Thoracic aorta (tissue), 2 donors: Measurements from ENCODE around the gene ENPP3. TPM values are rescaled to one million over a fixed set of nuclear protein-coding genes. Genes with fewer than 3 reads are reported as not detected.

Source experiments
- ATAC-seq: fragments of 150-250 bp; one replicate; pipeline ENCODE4 v1.8.0; 2017; ENCODE audit warnings: low read depth; ENCODE audit not compliant: insufficient number of reproducible peaks, low FRiP score
- DNase-seq: peaks from one replicate; pipeline ENCODE4 v3.0.0-alpha.2; 2020; ENCODE audit warnings: low spot score
- H3K27ac ChIP-seq, 2 donors: fragments of 200-600 bp; sonication (generic); 1 replicate in 1 of 2; 2 replicates in 1 of 2; pipeline ENCODE4 v1.5.1; 2016; ENCODE audit warnings: mild to moderate bottlenecking in 2 of 2, moderate library complexity in 2 of 2
- H3K27me3 ChIP-seq: fragments of 200-600 bp; sonication (generic); replicated peaks from 2 replicates; pipeline ENCODE4 v1.6.0; 2016; ENCODE audit warnings: mild to moderate bottlenecking; ENCODE audit not compliant: insufficient read depth
- H3K36me3 ChIP-seq: fragments of 200-600 bp; sonication (generic); one replicate; pipeline ENCODE4 v1.5.1; 2016
- H3K4me1 ChIP-seq, 2 donors: fragments of 200-600 bp; sonication (generic); 1 replicate in 1 of 2; 2 replicates in 1 of 2; pipeline versions ENCODE4 v1.5.1 to v1.6.0; 2016; ENCODE audit warnings: low read depth in 2 of 2, mild to moderate bottlenecking in 1 of 2; ENCODE audit not compliant: control insufficient read depth in 1 of 2
- H3K4me3 ChIP-seq: fragments of 200-600 bp; sonication (generic); 2 replicates; pipeline ENCODE4 v1.5.1; 2016; ENCODE audit warnings: mild to moderate bottlenecking
- H3K9me3 ChIP-seq: fragments of 200-600 bp; sonication (generic); 2 replicates; pipeline ENCODE4 v1.5.1; 2016
- total RNA-seq, 2 donors: library from RNA; depleted of rRNA; stranded (reverse); fragments of >200 nt; gene quantifications; one replicate each; pipeline versions ENCODE4 v1.1.0 to v1.2.3, GENCODE V29; 2016
- TF ChIP-seq, protein P1 (sequence below): fragments of 200-600 bp; sonication (generic); IDR thresholded peaks from one replicate; pipeline ENCODE4 v1.5.1; 2019; ENCODE audit warnings: antibody characterized with exemption

The ENPP3 gene
- total RNA-seq, 2 donors from 2014 or later, result 0.49 to 0.54 TPM

DNA sequence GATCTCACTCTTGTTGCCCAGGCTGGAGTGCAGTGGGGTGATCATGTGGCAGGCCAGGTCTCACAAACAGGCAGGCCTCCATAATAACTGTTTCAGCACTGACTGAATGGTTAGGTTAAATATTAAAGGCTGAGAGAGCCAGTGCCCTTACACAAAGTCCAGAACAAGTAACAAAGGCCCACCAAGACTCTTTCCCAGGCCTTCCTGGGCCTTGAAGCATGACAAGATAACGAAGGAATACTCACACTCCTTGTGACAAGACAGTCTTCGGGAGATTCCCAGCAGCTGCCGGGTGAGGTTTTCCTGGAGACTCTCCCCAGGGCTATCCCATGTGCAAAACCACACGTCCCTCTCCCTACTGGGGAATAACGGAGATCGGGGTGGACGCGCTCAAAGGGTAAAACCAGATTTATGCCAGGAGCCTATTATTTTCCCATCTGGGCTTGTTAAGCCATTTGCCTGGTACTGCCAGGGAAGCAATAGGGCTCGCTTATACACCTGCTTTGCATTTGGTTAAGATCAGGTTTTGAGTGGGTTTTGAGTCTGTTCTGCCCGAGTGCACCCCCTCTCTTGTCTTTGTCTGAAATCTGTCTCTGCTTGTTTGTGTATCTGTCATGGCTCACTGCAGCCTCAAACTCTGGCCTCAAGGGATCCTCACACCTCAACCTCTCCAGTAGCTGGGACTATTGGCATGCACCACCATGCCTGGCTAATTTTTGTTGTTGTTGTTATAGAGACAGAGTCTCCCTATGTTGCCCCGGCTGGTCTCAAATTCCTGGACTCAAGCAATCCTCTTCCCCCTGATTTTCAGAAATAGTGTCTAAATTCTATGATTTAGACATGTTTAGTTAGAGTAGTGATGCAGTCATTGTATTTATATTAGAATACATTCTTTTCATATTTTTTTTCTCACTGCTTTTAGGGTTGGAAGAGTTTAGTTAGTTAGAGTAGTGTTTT lies 1.4 kb upstream of the ENPP3 start:
- Histone ChIP-seq H3K4me3 (no peak overlapping the region), H3K4me1 (peaks cover 0 to 6% of the 10 kb centered on the region in 2 donors), H3K27ac (no peak overlapping the region), H3K27me3 (no peaks in the 10 kb centered on the region), H3K9me3 (no peaks in the 10 kb centered on the region), H3K36me3 (no peaks in the 10 kb centered on the region)
- no peak for ATAC-seq
- DNase-seq, result no peak
- TF ChIP-seq, protein P1, sequence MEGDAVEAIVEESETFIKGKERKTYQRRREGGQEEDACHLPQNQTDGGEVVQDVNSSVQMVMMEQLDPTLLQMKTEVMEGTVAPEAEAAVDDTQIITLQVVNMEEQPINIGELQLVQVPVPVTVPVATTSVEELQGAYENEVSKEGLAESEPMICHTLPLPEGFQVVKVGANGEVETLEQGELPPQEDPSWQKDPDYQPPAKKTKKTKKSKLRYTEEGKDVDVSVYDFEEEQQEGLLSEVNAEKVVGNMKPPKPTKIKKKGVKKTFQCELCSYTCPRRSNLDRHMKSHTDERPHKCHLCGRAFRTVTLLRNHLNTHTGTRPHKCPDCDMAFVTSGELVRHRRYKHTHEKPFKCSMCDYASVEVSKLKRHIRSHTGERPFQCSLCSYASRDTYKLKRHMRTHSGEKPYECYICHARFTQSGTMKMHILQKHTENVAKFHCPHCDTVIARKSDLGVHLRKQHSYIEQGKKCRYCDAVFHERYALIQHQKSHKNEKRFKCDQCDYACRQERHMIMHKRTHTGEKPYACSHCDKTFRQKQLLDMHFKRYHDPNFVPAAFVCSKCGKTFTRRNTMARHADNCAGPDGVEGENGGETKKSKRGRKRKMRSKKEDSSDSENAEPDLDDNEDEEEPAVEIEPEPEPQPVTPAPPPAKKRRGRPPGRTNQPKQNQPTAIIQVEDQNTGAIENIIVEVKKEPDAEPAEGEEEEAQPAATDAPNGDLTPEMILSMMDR, result no peak

DNA sequence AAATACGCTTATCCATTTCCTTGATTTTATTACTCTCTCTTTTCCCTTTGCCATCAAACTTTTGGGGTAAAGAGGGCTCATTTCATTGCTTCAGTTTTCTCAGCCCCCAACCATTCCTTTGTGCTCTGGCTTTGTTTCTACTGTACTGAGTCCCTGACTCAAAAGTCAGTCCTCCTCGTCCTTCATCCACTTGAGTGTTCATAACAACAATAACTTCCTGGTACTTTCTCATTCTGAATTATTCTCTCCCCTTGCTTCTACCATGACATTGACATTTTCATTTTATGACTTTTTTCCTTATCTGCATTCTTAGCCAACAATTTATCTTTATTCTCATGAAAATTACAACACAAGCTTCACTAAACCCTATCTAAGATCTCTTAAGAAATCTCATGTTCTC lies 911 bp downstream of the ENPP3 start:
- H3K9me3 ChIP-seq, result no peaks in the 10 kb centered on the region
- no peak overlapping the region for H3K4me3 ChIP-seq
- TF ChIP-seq, protein P1, result no peak
- DNase-seq (no peak), ATAC-seq (no peak)
- no peak overlapping the region for H3K27ac ChIP-seq
- H3K36me3 ChIP-seq, result no peaks in the 10 kb centered on the region
- no peaks in the 10 kb centered on the region for H3K27me3 ChIP-seq
- H3K4me1 ChIP-seq, result no peaks in the 10 kb centered on the region

DNA sequence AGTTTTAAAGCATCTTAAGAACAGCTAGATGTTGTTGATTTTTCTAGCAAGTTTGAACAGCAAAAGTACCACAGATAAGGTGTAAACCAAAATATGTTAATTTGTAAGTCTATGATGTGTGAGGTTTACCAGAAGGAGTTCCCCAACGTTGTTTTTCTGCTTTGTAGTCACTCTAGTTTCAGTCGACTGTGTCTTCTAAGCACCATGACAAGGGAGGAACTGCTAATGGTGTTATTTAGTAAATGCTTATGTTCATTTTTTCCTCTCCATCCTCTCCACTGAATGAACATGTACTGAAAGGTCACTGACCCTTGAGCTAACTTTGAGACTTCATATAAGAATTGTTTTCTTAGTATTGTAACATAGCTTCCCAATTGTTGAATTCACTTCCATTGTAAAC lies 3.0 kb downstream of the ENPP3 start:
- Histone ChIP-seq H3K27ac (no peak overlapping the region), H3K36me3 (no peaks in the 10 kb centered on the region), H3K9me3 (no peaks in the 10 kb centered on the region), H3K4me3 (no peak overlapping the region), H3K27me3 (no peaks in the 10 kb centered on the region), H3K4me1 (no peaks in the 10 kb centered on the region)
- ATAC-seq (no peak), DNase-seq (no peak)
- TF ChIP-seq, protein P1, result no peak

DNA sequence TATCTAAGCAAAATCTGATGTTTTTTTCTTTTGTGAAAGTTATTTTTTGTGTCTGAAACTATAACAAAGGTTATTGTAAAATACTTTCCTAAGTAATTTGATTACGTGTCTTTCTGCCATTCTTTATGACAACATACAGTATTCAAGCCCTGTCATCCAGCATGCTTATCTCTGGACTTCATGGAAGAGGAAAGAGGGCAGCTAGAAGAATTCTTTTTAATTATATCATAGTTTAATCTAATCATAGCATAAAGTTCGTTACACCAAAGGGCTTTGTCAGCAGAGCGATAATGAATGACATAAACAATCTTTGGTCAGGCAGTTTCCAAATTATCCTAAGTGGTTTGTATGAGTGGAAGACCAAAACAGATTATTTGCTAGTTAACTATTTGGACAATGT lies 3.5 kb downstream of the ENPP3 start:
- Histone ChIP-seq H3K4me3 (no peak overlapping the region), H3K4me1 (no peaks in the 10 kb centered on the region), H3K9me3 (no peaks in the 10 kb centered on the region), H3K27me3 (no peaks in the 10 kb centered on the region), H3K27ac (no peak overlapping the region), H3K36me3 (no peaks in the 10 kb centered on the region)
- TF ChIP-seq, protein P1, result no peak
- DNase-seq, result no peak
- ATAC-seq, result no peak

DNA sequence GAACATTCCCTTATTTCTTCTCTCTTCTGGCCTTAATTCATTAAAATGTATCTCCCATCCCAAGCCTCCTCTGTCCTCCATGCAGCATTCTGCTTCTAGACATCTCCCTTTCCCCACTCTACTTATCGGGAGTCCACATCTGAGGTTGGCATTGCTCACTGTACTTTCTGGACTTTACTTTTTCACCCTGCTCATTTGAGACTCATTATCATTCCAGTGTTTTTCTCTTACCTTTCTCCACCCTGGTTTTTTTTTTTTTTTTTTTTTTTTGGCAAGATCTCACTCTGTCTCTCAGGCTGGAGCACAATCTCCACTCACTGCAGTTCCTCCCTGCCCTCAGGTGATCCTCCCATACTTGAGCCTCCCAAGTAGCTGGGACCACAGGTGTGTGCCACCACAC lies 4.5 kb downstream of the ENPP3 start:
- no peak overlapping the region for H3K27ac ChIP-seq
- TF ChIP-seq, protein P1, result no peak
- ATAC-seq, result no peak
- no peaks in the 10 kb centered on the region for H3K9me3 ChIP-seq
- no peak overlapping the region for H3K4me3 ChIP-seq
- no peaks in the 10 kb centered on the region for H3K4me1 ChIP-seq
- DNase-seq, result no peak
- H3K36me3 ChIP-seq, result no peaks in the 10 kb centered on the region
- H3K27me3 ChIP-seq, result no peaks in the 10 kb centered on the region
